Measurements from ENCODE around the gene TMEM94.
"Not testable (repeated sequence)": the region's sequence is repeated elsewhere in the genome, so short reads cannot be mapped to it uniquely, and the experiment has no call there.

The TMEM94 gene

GRCh38 chr17:75445296-75445695, 11.1 kb upstream of the TMEM94 start:
- DNase-seq, result no peak

DNA sequence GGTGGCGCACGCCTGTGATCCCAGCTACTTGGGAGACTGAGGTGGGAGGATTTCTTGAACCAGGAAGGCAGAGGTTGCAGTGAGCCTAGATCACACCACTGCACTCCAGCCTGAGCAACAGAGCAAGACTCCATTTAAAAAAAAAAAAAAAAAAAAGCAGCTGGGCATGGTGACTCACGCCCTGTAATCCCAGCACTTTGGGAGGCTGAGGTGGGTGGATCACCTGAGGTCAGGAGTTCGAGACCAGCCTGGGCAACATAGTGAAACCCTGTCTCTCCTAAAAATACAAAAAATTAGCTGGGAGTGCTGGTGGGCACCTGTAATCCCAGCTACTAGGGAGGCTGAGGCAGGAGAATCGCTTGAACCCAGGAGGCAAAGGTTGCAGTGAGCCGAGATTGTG, 10.5 kb upstream of the TMEM94 start:
- not testable (repeated sequence) for DNase-seq

GRCh38 chr17:75447951-75448856, 8.2 kb upstream of the TMEM94 start:
- no peak for DNase-seq

DNA sequence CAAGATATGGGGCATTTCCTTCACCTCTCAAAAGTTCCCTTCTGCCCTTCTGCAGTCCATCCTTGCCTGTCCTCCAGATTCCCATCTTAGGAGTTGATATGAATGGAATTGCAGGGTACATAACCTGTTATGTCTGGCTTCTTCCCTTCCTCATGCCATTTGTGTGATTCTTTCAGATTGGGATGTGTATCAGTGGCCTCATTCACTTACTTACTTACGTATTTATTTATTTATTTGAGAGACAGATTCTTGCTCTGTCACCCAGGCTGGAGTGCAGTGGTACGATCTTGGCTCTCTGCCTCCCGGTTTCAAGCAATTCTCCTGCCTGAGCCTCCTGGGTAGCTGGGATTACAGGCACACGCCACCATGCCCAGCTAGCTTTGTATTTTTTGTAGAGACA, 6.2 kb upstream of the TMEM94 start:
- no peak for DNase-seq

DNA sequence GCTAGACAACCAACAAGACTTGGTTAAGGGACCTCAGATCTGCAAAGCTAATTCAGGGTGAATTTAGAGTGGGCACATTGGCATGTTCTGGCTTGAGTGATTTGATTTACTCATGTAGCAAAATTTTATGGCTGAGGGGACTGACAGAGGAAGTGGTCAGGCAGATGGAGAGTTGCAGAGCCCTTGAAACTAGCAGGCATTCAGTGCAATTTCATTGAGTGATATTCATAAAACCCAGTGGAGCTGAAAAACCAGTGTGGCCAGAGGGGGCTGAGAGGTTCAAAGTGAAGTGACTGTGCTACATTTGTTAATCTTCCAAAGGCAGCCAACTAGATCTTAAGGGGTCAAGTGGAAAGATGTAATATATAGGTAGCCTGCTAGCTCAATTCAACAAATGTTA, 2.2 kb upstream of the TMEM94 start:
- DNase-seq, result no peak

DNA sequence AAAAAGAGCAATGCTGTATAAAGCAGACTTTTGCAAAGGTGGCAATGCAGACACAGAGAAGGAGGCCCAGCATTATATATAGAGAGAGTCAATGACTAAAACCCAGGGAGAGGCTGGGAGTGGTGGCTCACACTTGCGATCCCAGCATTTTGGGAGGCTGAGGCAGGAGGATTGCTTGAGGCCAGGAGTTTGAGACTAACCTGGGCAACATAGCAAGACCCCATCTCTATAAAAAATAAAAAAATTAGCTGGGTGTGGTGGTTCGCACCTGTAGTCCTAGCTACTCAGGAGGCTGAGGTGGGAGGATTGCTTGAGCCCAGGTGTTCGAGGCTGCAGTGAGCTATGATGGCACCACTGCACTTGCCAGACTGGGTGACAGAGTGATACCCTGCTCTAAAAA, 1.8 kb upstream of the TMEM94 start:
- DNase-seq, result not testable (repeated sequence)

- peak in 1 of 51 donors; percentile 71 for DNase-seq
Measured at GRCh38 chr17:75456039-75456416, 407 bp upstream of the TMEM94 start.

DNA sequence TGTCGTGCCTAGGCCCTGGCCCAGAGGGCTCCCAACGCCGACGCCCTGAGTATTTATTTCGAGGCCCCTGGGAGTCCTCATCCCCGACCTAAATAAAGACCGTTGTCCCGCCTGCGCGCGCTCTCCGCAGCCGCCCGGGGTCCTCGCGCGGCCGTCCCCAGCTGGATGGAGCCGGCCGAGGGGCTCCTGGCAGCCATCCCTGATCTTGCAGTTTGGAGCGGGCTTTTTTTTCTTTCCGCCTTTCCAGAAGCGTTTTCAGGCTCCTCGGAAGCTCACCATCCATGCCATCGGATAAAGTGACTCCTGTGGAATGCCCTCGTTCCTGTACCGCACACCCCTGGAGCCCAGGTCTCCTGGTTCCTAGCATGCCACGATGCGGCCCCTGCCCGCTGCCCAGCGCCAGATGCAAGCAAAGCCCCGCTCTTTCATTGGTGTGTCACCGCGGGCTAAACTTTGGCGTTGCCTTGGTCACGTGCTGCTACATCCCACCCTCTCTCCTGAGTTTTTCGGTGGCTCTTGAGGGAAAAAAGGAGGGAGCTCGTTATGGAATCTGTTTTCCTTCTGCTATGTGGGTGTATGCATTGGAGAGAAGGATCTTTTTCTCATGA, 716 bp downstream of the TMEM94 start:
- peak in 34 of 51 donors; percentile 11 to 76 (median 48) for DNase-seq

DNA sequence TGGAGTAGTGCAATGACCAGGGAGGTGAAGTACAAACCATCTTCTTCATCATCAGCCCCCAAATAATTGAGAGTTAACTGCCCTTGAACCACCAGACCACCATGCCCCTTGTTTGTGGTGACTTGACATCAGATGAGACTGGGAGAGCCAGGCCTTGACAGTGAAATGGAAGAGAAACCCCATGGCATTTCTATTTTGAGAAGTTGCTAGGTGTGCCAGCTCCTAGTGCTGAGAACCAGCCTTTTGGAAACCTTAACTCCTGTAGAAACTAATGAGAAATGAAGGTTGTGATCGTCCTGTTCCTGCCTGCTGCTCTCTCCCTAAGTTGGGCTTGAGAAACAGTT, 2.8 kb downstream of the TMEM94 start:
- no peak for DNase-seq

DNA sequence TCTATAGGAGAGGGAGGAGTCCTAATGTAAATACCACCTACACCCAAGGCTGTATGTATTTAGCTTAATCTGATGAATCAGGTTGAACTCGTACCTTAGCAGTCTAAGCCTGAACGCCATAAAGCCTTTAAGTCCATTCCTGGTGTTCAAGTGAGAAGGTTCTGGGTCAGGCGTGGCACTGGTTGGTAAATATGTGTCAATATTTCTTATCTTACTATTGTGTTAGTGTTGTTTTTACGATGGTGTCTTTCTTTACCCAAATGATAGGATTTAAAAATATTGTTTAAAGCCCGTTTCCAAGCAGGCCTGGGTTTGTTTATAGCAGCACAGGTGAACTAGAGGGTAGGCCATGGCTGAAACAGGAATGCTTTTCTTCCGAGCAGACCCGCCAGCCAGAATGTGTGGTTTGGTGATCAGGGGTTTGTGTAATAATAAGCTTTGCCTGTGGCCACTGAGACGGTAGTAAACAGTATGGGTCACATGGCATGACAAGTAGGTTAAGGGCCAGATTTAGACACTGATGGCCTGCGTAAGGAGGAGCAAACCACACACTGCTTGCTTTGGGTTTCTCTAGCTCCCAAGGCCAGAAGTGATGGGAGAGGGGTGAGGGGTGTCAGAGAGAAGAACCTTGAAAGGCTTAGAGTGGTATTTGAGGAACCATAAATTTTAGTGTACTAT, 3.3 kb downstream of the TMEM94 start:
- peak in 7 of 51 donors; percentile 11 to 29 (median 24) for DNase-seq

DNA sequence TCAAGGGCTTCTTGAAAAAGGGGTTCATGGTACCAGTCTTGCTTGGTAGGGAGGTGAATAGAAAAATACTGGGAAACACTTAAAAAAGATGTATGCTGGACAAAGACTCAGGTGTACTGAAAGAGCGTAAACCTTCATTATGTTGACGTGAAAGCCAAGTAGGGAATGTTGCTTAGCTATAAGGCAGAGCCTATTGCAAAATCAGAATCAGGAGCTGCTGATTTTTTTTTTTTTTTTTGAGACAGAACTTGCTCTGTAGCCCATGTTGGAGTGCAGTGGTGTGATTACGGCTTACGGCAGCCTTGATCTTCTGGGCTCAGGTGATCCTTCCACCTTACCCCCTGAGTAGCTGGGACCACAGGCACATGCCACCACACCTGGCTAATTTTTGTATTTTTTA, 3.9 kb downstream of the TMEM94 start:
- DNase-seq, result no peak

GRCh38 chr17:75463603-75464002, 7.2 kb downstream of the TMEM94 start:
- DNase-seq, result no peak

GRCh38 chr17:75465039-75465438, 8.6 kb downstream of the TMEM94 start:
- no peak for DNase-seq

DNA sequence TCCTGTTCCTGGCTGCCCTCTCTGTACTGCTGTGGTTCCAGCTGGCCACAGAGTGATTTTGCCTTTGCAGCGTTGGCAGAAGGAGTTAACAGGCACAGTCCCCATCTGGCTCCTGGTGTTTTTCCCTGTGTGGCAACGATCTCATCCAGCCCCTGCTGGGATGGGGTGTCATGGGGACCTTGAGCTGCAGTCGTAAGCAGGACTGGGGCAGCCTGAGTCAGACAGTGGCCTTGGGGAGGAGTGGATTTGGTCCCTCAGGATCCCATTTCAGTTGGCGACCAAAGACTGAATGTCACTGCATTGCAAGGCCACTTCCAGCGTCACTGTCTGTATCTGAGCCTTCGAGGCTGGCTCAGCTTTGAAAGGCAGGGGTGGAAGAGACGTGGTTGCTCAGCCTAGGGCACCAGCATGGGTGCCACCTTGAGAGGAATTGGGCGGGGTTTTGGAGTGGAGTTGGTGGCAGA, 11.9 kb downstream of the TMEM94 start:
- peak in 19 of 51 donors; percentile 22 to 64 (median 38) for DNase-seq

- DNase-seq, result no peak
Measured at GRCh38 chr17:75468779-75469373, 12.4 kb downstream of the TMEM94 start.

- DNase-seq, result no peak
Measured at GRCh38 chr17:75471207-75471606, 14.8 kb downstream of the TMEM94 start.

DNA sequence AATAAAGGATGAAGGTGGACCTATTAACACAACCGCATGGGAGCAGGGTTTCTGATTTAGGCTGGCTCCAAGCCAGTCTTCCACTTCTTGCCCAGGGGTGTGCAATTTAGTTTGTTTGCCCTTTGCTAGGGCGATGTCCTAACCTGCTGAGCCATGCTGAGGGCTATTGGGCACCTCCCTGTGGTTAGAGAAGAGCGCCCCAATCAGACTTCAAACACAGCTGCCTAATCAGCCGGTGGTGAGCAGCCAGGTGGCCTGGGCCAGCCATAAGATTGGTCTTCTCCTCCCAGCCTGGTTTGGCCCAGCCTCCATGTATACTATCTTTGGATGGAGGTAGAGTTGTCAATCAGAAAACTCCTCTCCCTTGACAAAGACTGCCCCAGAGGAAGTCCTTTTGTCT, 15.7 kb downstream of the TMEM94 start:
- no peak for DNase-seq

GRCh38 chr17:75473246-75473645, 16.8 kb downstream of the TMEM94 start:
- DNase-seq, result peak in 18 of 51 donors; percentile 16 to 66 (median 35)

DNA sequence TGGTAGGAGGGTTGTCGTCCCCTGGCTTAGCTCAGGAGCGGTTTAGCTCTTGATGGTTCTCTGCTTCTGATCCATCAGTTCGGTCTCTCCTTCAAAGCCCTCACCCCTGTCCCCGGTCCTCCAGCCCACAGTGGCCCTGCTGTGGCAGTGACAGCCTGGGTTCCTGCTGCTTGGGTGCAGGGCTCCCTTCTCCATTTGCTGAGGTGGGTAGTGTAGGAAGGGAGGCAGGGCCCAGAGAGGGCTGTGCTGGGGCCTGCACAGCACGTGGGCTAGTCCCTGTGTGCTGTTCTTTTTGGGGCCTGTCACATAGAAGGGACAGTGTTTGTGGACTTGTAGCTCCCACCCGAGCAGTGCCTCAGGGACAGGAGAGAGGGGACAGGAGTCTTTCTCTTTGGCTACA, 18.3 kb downstream of the TMEM94 start:
- DNase-seq, result no peak

DNA sequence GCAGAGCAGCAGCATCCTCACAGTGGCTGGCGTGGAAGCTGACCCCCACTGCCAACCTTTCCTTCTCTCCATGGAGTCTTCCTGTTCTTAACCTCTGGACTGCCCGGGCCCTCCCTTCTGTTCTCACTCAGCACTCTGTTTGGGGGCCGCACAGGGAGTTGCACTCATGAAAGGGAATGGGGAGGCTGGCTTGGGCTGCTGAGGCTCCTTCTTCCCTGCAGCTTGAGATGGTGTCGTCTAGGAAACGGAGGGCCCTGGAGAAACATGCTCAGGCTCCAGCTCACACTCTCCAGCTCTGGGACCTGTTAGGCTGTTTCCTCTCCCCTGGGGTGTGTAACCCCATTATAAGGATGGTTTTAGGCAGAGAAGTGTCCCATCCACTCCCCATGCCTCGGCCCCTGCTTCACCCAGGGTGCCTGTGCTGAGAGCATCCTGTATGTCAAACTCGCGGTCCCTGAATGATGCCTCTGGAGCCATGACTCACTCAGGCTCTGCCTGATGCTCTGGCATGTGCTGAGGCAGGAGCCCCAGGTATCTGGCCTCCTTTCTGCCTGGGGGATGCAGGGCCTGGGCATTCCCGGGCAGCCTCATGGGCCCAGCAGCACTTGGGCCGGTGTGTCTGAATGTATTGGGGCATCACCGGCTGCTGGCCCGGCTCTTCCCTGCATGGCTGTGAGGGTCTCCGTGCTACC, 18.9 kb downstream of the TMEM94 start:
- DNase-seq, result peak in 15 of 51 donors; percentile 17 to 70 (median 40)

DNA sequence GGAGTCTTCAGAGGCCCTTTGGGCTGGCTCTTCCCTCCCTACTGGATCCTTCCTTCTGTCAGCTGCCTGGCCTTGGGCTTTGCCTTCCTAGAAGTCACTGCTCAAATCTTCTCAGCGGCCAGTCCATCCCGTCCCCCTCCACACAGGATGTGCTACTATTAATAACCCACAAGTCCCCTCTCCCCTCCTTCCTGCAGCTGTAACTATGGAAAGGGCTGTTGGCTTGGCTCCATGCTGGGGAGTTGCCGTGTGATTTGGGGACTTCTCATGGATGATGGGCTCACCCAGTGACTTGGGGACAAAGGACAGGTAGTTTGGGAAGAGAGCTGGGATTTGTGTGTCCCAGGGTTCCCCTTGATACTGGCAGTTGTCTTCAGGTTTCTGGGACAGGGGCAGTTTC, 19.4 kb downstream of the TMEM94 start:
- DNase-seq, result peak in 2 of 51 donors; percentile 57 to 63
